Effector memory CD4-positive, alpha-beta T cell (primary cell): Measurements from ENCODE around the gene KCNAB3.

Experiments used
- DNase-seq, 3 donors: peaks; one replicate each; pipeline ENCODE4 v3.0.0-alpha.2; 2020
- H3K27ac ChIP-seq: 2 replicates; pipeline ENCODE4 v1.7.0; 2013; ENCODE audit warnings: mild to moderate bottlenecking, low read length, moderate library complexity; ENCODE audit not compliant: insufficient read depth, poor library complexity, severe bottlenecking
- H3K27me3 ChIP-seq: replicated peaks from 2 replicates; pipeline ENCODE4 v1.7.0; 2013; ENCODE audit warnings: mild to moderate bottlenecking, low read length; ENCODE audit not compliant: insufficient read depth, control insufficient read depth, poor library complexity, severe bottlenecking
- H3K36me3 ChIP-seq: 2 replicates; pipeline ENCODE4 v1.7.0; 2013; ENCODE audit warnings: mild to moderate bottlenecking, low read length, moderate library complexity; ENCODE audit not compliant: control insufficient read depth, insufficient read depth
- H3K4me1 ChIP-seq: 2 replicates; pipeline ENCODE4 v1.7.0; 2013; ENCODE audit warnings: low read length, mild to moderate bottlenecking; ENCODE audit not compliant: control insufficient read depth, insufficient read depth, poor library complexity, severe bottlenecking
- H3K4me3 ChIP-seq: 2 replicates; pipeline ENCODE4 v1.7.0; 2013; ENCODE audit warnings: low read length, low read depth, mild to moderate bottlenecking; ENCODE audit not compliant: insufficient read depth, poor library complexity, severe bottlenecking
- H3K9me3 ChIP-seq: 2 replicates; pipeline ENCODE4 v1.7.0; 2013; ENCODE audit warnings: mild to moderate bottlenecking, low read length, moderate library complexity; ENCODE audit not compliant: control insufficient read depth

The KCNAB3 gene

DNA sequence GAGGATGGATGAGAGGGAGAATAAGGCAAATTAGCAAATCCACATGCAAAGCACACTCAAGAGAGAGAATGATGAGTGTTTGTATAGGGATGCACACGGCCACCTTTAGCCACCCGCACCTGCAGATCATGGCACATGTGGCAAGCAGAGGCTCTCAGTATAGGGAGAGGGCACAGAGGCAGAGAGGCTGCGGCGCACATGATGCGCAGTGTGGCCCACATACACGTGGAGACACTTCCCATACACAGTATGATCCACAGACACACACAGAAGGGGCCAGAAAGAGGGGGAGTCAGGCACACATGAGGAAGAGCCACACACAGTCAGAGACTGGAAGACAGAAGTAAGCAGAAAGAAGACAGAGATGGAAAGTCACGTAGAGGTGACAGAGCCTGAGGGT is 47.6 kb downstream of the KCNAB3 start:
- no peak for DNase-seq
- H3K4me1 ChIP-seq = peaks cover 7% of the 10 kb centered on the region
- H3K36me3 ChIP-seq = no peaks in the 10 kb centered on the region
- no peak overlapping the region for H3K4me3 ChIP-seq
- H3K27me3 ChIP-seq = no peaks in the 10 kb centered on the region
- H3K9me3 ChIP-seq = no peaks in the 10 kb centered on the region
- no peak overlapping the region for H3K27ac ChIP-seq

GRCh38 chr17:7881276-7882054 is 48.2 kb downstream of the KCNAB3 start:
- peaks cover 1% of the 10 kb centered on the region for H3K4me1 ChIP-seq
- no peaks in the 10 kb centered on the region for H3K36me3 ChIP-seq
- H3K27me3 ChIP-seq = no peaks in the 10 kb centered on the region
- no peak overlapping the region for H3K27ac ChIP-seq
- H3K4me3 ChIP-seq = no peak overlapping the region
- no peak for DNase-seq
- H3K9me3 ChIP-seq = no peaks in the 10 kb centered on the region

DNA sequence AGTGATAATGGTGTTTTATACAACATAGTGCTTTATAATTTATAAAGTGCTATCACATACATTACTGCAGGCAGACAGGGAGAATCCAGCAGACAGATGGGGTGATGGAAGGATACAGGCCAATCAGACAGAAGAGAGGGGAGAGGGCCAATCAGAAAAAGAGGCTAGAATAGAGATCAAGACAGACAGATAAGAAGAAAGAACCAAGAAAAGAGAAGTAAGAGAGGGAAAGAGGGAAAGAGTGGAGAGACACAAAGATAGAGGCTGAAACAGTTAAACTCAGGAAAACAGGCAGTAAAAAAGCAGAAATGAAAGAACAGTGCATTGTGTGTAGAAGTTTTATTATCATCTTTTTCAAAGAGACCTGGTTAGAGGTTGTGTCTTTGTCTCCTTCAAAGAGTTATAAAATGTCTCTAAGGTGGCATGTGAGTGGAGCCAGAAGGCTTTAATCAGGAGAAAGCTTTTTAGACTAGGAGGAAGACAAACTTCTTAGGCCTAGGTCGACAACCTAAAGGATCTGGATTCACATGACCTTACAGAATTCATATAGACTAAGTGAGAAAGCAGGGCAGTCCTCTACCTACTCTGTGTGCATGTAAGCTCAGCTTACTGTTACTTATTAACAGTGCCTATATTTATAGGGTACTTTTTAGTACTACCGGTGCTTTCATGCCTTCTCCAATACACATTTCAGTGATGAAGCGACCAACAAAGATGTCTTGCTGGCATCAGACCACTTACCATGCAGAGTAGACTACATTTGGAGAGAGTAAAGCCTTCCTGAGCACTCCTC is 49.4 kb downstream of the KCNAB3 start:
- no peaks in the 10 kb centered on the region for H3K36me3 ChIP-seq
- no peak for DNase-seq
- H3K9me3 ChIP-seq = no peaks in the 10 kb centered on the region
- no peaks in the 10 kb centered on the region for H3K4me1 ChIP-seq
- no peaks in the 10 kb centered on the region for H3K27me3 ChIP-seq
- no peak overlapping the region for H3K4me3 ChIP-seq
- no peak overlapping the region for H3K27ac ChIP-seq

DNA sequence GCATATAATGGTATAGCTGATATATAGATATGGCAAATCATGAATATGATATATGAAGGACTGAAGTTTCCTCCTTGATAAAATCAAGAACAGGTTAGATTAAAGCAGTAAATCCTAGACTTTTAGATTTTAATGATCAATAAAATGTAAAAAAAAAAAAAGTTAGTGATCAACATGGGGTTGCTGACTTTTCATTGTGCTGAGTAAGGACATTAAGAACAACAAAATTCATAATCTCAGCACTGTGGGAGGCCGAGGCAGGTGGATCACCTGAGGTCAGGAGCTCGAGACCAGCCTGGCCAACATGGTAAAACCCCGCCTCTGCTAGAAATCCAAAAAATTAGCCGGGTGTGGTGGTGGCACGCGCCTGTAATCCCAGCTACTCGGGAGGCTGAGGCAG is 51.4 kb downstream of the KCNAB3 start:
- H3K9me3 ChIP-seq = no peaks in the 10 kb centered on the region
- H3K4me3 ChIP-seq = no peak overlapping the region
- H3K27me3 ChIP-seq = no peaks in the 10 kb centered on the region
- H3K27ac ChIP-seq = no peak overlapping the region
- H3K4me1 ChIP-seq = no peaks in the 10 kb centered on the region
- DNase-seq = no peak
- no peaks in the 10 kb centered on the region for H3K36me3 ChIP-seq

- no peak for DNase-seq
- Histone ChIP-seq H3K27me3 (no peaks in the 10 kb centered on the region), H3K4me1 (no peaks in the 10 kb centered on the region), H3K9me3 (no peaks in the 10 kb centered on the region), H3K36me3 (no peaks in the 10 kb centered on the region), H3K4me3 (no peak overlapping the region), H3K27ac (no peak overlapping the region)
These were observed 53.8 kb downstream of the KCNAB3 start for GRCh38 chr17:7875804-7876370.

- DNase-seq = no peak
- no peaks in the 10 kb centered on the region for H3K36me3 ChIP-seq
- H3K27me3 ChIP-seq = no peaks in the 10 kb centered on the region
- no peak overlapping the region for H3K4me3 ChIP-seq
- H3K4me1 ChIP-seq = peaks cover 8% of the 10 kb centered on the region
- no peak overlapping the region for H3K27ac ChIP-seq
- no peaks in the 10 kb centered on the region for H3K9me3 ChIP-seq
These were observed 56.6 kb downstream of the KCNAB3 start for GRCh38 chr17:7873051-7873450.
